ENCODE data around the gene SIM2. TPM values are rescaled to one million over a fixed set of nuclear protein-coding genes. Genes with fewer than 3 reads are reported as not detected.
A peak's percentile ranks its signal among the peaks of the same experiment; 100 is the strongest.

SIM2 gene
- total and polyA plus RNA-seq, 2 experiments from 2014 or later: 0.31 TPM; not detected in 1

GRCh38 chr21:36692835-36693488 lies 6.0 kb upstream of the SIM2 start:
- TF ChIP-seq CTCF (IDR thresholded peaks at IDR 0.05; ENCODE audit: low read depth, low read length): no peak
- Histone ChIP-seq H3K4me3 (peak overlapping the region; percentile 19), H3K27ac (no peak overlapping the region), H3K9me3 (ENCODE audit: low read depth) (no peaks in the 10 kb centered on the region), H3K36me3 (no peaks in the 10 kb centered on the region), H3K27me3 (peaks cover 100% of the 10 kb centered on the region), H3K4me1 (ENCODE audit: low read depth) (peaks cover under 1% of the 10 kb centered on the region)
- peak in 1 of 2 donors; percentile 58 for DNase-seq (ENCODE audit: low read depth in 1 of 2, low spot score in 1 of 2)

GRCh38 chr21:36693489-36694030 lies 5.4 kb upstream of the SIM2 start:
- no peak for TF ChIP-seq CTCF (IDR thresholded peaks at IDR 0.05; ENCODE audit: low read depth, low read length)

GRCh38 chr21:36694031-36694515 lies 4.8 kb upstream of the SIM2 start:
- H3K4me1 ChIP-seq (ENCODE audit: low read depth): peaks cover 8% of the 10 kb centered on the region
- no peak overlapping the region for H3K4me3 ChIP-seq
- no peak for TF ChIP-seq CTCF (IDR thresholded peaks at IDR 0.05; ENCODE audit: low read depth, low read length)
- peaks cover 100% of the 10 kb centered on the region for H3K27me3 ChIP-seq
- no peaks in the 10 kb centered on the region for H3K9me3 ChIP-seq (ENCODE audit: low read depth)
- DNase-seq (ENCODE audit: low read depth in 1 of 2, low spot score in 1 of 2): no peak
- H3K36me3 ChIP-seq: no peaks in the 10 kb centered on the region
- H3K27ac ChIP-seq: no peak overlapping the region

More at GRCh38 chr21:36693489-36694030, 5.4 kb upstream of the SIM2 start:
- no peaks in the 10 kb centered on the region for H3K36me3 ChIP-seq
- H3K4me3 ChIP-seq: peak overlapping the region; percentile 19
- H3K27ac ChIP-seq: no peak overlapping the region
- H3K4me1 ChIP-seq (ENCODE audit: low read depth): peaks cover 6% of the 10 kb centered on the region
- peaks cover 100% of the 10 kb centered on the region for H3K27me3 ChIP-seq
- no peak for DNase-seq (ENCODE audit: low read depth in 1 of 2, low spot score in 1 of 2)
- no peaks in the 10 kb centered on the region for H3K9me3 ChIP-seq (ENCODE audit: low read depth)

GRCh38 chr21:36694593-36695282 lies 4.2 kb upstream of the SIM2 start:
- DNase-seq (ENCODE audit: low read depth in 1 of 2, low spot score in 1 of 2): no peak
- peaks cover 100% of the 10 kb centered on the region for H3K27me3 ChIP-seq
- peaks cover 8% of the 10 kb centered on the region for H3K4me1 ChIP-seq (ENCODE audit: low read depth)
- H3K27ac ChIP-seq: no peak overlapping the region
- H3K36me3 ChIP-seq: no peaks in the 10 kb centered on the region
- TF ChIP-seq CTCF (IDR thresholded peaks at IDR 0.05; ENCODE audit: low read depth, low read length): no peak
- no peak overlapping the region for H3K4me3 ChIP-seq
- H3K9me3 ChIP-seq (ENCODE audit: low read depth): no peaks in the 10 kb centered on the region

- no peak overlapping the region for H3K27ac ChIP-seq
- H3K27me3 ChIP-seq: peaks cover 100% of the 10 kb centered on the region
- no peak for DNase-seq (ENCODE audit: low read depth in 1 of 2, low spot score in 1 of 2)
- H3K4me3 ChIP-seq: no peak overlapping the region
- no peaks in the 10 kb centered on the region for H3K9me3 ChIP-seq (ENCODE audit: low read depth)
- TF ChIP-seq CTCF (IDR thresholded peaks at IDR 0.05; ENCODE audit: low read depth, low read length): no peak
- H3K36me3 ChIP-seq: no peaks in the 10 kb centered on the region
- peaks cover 8% of the 10 kb centered on the region for H3K4me1 ChIP-seq (ENCODE audit: low read depth)
Observed at GRCh38 chr21:36695283-36695634, 3.7 kb upstream of the SIM2 start.

Data from cardiac muscle cell (in vitro differentiated cells and primary cell).